ENCODE data around the gene KCNH1. TPM values are rescaled to one million over a fixed set of nuclear protein-coding genes. Genes with fewer than 3 reads are reported as not detected.
A peak's percentile ranks its signal among the peaks of the same experiment; 100 is the strongest.

Gene KCNH1
- under 1 TPM; 0.06 to 0.08 TPM for polyA plus RNA-seq

GRCh38 chr1:211133836-211134669 lies at the start of gene KCNH1:
TSS of gene KCNH1 (minus strand) at chr1:211134148. CDS start at chr1:211133945, 203 bp downstream.
- 1 to 2% methylated on average over 58 to 61 of the region's 61 CpGs for WGBS, 2 donors

GRCh38 chr1:211182746-211183145 lies 48.8 kb upstream of the KCNH1 start:
- 81 to 88% methylated on average over 2 of the region's 2 CpGs for WGBS, 2 donors
- Histone ChIP-seq H3K36me3 (ENCODE audit: control insufficient read depth in 2 of 2, insufficient read depth in 2 of 2, low read length in 1 of 2) (no peaks in the 10 kb centered on the region), H3K27ac (ENCODE audit: low read depth in 2 of 2, low read length in 1 of 2) (no peak overlapping the region), H3K9me3 (ENCODE audit: control insufficient read depth in 2 of 2, insufficient read depth in 1 of 2, low read depth in 1 of 2, low read length in 1 of 2) (no peaks in the 10 kb centered on the region), H3K4me3 (ENCODE audit: low read depth in 1 of 2, low read length in 2 of 2) (no peak overlapping the region), H3K27me3 (ENCODE audit: control insufficient read depth in 1 of 2, insufficient read depth in 2 of 2, low read length in 2 of 2) (no peaks in the 10 kb centered on the region), H3K4me1 (ENCODE audit: control insufficient read depth in 2 of 2, insufficient read depth in 2 of 2, low read length in 1 of 2) (no peaks in the 10 kb centered on the region)

More at GRCh38 chr1:211133836-211134669, at the start of gene KCNH1:
- Histone ChIP-seq H3K9me3 (ENCODE audit: control insufficient read depth in 2 of 2, insufficient read depth in 1 of 2, low read depth in 1 of 2, low read length in 1 of 2) (no peaks in the 10 kb centered on the region), H3K27me3 (ENCODE audit: control insufficient read depth in 1 of 2, insufficient read depth in 2 of 2, low read length in 2 of 2) (peaks cover 0 to 5% of the 10 kb centered on the region in 2 donors), H3K36me3 (ENCODE audit: control insufficient read depth in 2 of 2, insufficient read depth in 2 of 2, low read length in 1 of 2) (no peaks in the 10 kb centered on the region), H3K4me1 (ENCODE audit: control insufficient read depth in 2 of 2, insufficient read depth in 2 of 2, low read length in 1 of 2) (peaks cover 2 to 3% of the 10 kb centered on the region in 2 donors), H3K4me3 (ENCODE audit: low read depth in 1 of 2, low read length in 2 of 2) (peak within 1 kb of the TSS; percentile 33 to 34), H3K27ac (ENCODE audit: low read depth in 2 of 2, low read length in 1 of 2) (no peak within 1 kb of the TSS)

- Histone ChIP-seq H3K4me3 (ENCODE audit: low read depth in 1 of 2, low read length in 2 of 2) (no peak overlapping the region), H3K9me3 (ENCODE audit: control insufficient read depth in 2 of 2, insufficient read depth in 1 of 2, low read depth in 1 of 2, low read length in 1 of 2) (no peaks in the 10 kb centered on the region), H3K27ac (ENCODE audit: low read depth in 2 of 2, low read length in 1 of 2) (no peak overlapping the region), H3K27me3 (ENCODE audit: control insufficient read depth in 1 of 2, insufficient read depth in 2 of 2, low read length in 2 of 2) (no peaks in the 10 kb centered on the region), H3K4me1 (ENCODE audit: control insufficient read depth in 2 of 2, insufficient read depth in 2 of 2, low read length in 1 of 2) (no peaks in the 10 kb centered on the region), H3K36me3 (ENCODE audit: control insufficient read depth in 2 of 2, insufficient read depth in 2 of 2, low read length in 1 of 2) (no peaks in the 10 kb centered on the region)
- 50 to 52% methylated on average over 2 of the region's 2 CpGs for WGBS, 2 donors
These were observed 40.4 kb upstream of the KCNH1 start for GRCh38 chr1:211174375-211174774.

- Histone ChIP-seq H3K27ac (ENCODE audit: low read depth in 2 of 2, low read length in 1 of 2) (no peak overlapping the region), H3K4me1 (ENCODE audit: control insufficient read depth in 2 of 2, insufficient read depth in 2 of 2, low read length in 1 of 2) (no peaks in the 10 kb centered on the region), H3K27me3 (ENCODE audit: control insufficient read depth in 1 of 2, insufficient read depth in 2 of 2, low read length in 2 of 2) (no peaks in the 10 kb centered on the region), H3K9me3 (ENCODE audit: control insufficient read depth in 2 of 2, insufficient read depth in 1 of 2, low read depth in 1 of 2, low read length in 1 of 2) (peaks cover 6 to 7% of the 10 kb centered on the region in 2 donors), H3K36me3 (ENCODE audit: control insufficient read depth in 2 of 2, insufficient read depth in 2 of 2, low read length in 1 of 2) (no peaks in the 10 kb centered on the region), H3K4me3 (ENCODE audit: low read depth in 1 of 2, low read length in 2 of 2) (no peak overlapping the region)
These were observed 38.7 kb upstream of the KCNH1 start for GRCh38 chr1:211172657-211173056.

- no peaks in the 10 kb centered on the region for H3K4me1 ChIP-seq (ENCODE audit: control insufficient read depth in 2 of 2, insufficient read depth in 2 of 2, low read length in 1 of 2)
- no peak overlapping the region for H3K4me3 ChIP-seq (ENCODE audit: low read depth in 1 of 2, low read length in 2 of 2)
- no peaks in the 10 kb centered on the region for H3K36me3 ChIP-seq (ENCODE audit: control insufficient read depth in 2 of 2, insufficient read depth in 2 of 2, low read length in 1 of 2)
- no peak overlapping the region for H3K27ac ChIP-seq (ENCODE audit: low read depth in 2 of 2, low read length in 1 of 2)
- H3K9me3 ChIP-seq (ENCODE audit: control insufficient read depth in 2 of 2, insufficient read depth in 1 of 2, low read depth in 1 of 2, low read length in 1 of 2), result peaks cover 6 to 7% of the 10 kb centered on the region in 2 donors
- H3K27me3 ChIP-seq (ENCODE audit: control insufficient read depth in 1 of 2, insufficient read depth in 2 of 2, low read length in 2 of 2), result no peaks in the 10 kb centered on the region
- WGBS, 2 donors, result 95% methylated on average over 1 of the region's 1 CpG
These were observed 35.4 kb upstream of the KCNH1 start for GRCh38 chr1:211169353-211169752.

GRCh38 chr1:211158866-211159265 lies 24.9 kb upstream of the KCNH1 start:
- WGBS, 2 donors, result 83 to 84% methylated on average over 1 of the region's 1 CpG
- Histone ChIP-seq H3K36me3 (ENCODE audit: control insufficient read depth in 2 of 2, insufficient read depth in 2 of 2, low read length in 1 of 2) (no peaks in the 10 kb centered on the region), H3K9me3 (ENCODE audit: control insufficient read depth in 2 of 2, insufficient read depth in 1 of 2, low read depth in 1 of 2, low read length in 1 of 2) (no peaks in the 10 kb centered on the region), H3K4me1 (ENCODE audit: control insufficient read depth in 2 of 2, insufficient read depth in 2 of 2, low read length in 1 of 2) (no peaks in the 10 kb centered on the region), H3K4me3 (ENCODE audit: low read depth in 1 of 2, low read length in 2 of 2) (no peak overlapping the region), H3K27ac (ENCODE audit: low read depth in 2 of 2, low read length in 1 of 2) (no peak overlapping the region), H3K27me3 (ENCODE audit: control insufficient read depth in 1 of 2, insufficient read depth in 2 of 2, low read length in 2 of 2) (no peaks in the 10 kb centered on the region)

- Histone ChIP-seq H3K27ac (ENCODE audit: low read depth in 2 of 2, low read length in 1 of 2) (no peak overlapping the region), H3K27me3 (ENCODE audit: control insufficient read depth in 1 of 2, insufficient read depth in 2 of 2, low read length in 2 of 2) (no peaks in the 10 kb centered on the region)
These were observed 21.1 kb upstream of the KCNH1 start for GRCh38 chr1:211155040-211155439.

GRCh38 chr1:211153932-211154331 lies 20.0 kb upstream of the KCNH1 start:
- no peaks in the 10 kb centered on the region for H3K9me3 ChIP-seq (ENCODE audit: control insufficient read depth in 2 of 2, insufficient read depth in 1 of 2, low read depth in 1 of 2, low read length in 1 of 2)
- no peak overlapping the region for H3K4me3 ChIP-seq (ENCODE audit: low read depth in 1 of 2, low read length in 2 of 2)
- no peaks in the 10 kb centered on the region for H3K36me3 ChIP-seq (ENCODE audit: control insufficient read depth in 2 of 2, insufficient read depth in 2 of 2, low read length in 1 of 2)
- H3K4me1 ChIP-seq (ENCODE audit: control insufficient read depth in 2 of 2, insufficient read depth in 2 of 2, low read length in 1 of 2), result no peaks in the 10 kb centered on the region
- H3K27ac ChIP-seq (ENCODE audit: low read depth in 2 of 2, low read length in 1 of 2), result no peak overlapping the region
- WGBS, 2 donors, result 24 to 33% methylated on average over 1 of the region's 1 CpG
- no peaks in the 10 kb centered on the region for H3K27me3 ChIP-seq (ENCODE audit: control insufficient read depth in 1 of 2, insufficient read depth in 2 of 2, low read length in 2 of 2)

More at GRCh38 chr1:211155040-211155439, 21.1 kb upstream of the KCNH1 start:
- Histone ChIP-seq H3K9me3 (ENCODE audit: control insufficient read depth in 2 of 2, insufficient read depth in 1 of 2, low read depth in 1 of 2, low read length in 1 of 2) (no peaks in the 10 kb centered on the region), H3K4me3 (ENCODE audit: low read depth in 1 of 2, low read length in 2 of 2) (no peak overlapping the region), H3K4me1 (ENCODE audit: control insufficient read depth in 2 of 2, insufficient read depth in 2 of 2, low read length in 1 of 2) (no peaks in the 10 kb centered on the region), H3K36me3 (ENCODE audit: control insufficient read depth in 2 of 2, insufficient read depth in 2 of 2, low read length in 1 of 2) (no peaks in the 10 kb centered on the region)
- 81 to 94% methylated on average over 2 of the region's 2 CpGs for WGBS, 2 donors

- H3K27me3 ChIP-seq (ENCODE audit: control insufficient read depth in 1 of 2, insufficient read depth in 2 of 2, low read length in 2 of 2), result peaks cover 0 to 2% of the 10 kb centered on the region in 2 donors
- no peaks in the 10 kb centered on the region for H3K9me3 ChIP-seq (ENCODE audit: control insufficient read depth in 2 of 2, insufficient read depth in 1 of 2, low read depth in 1 of 2, low read length in 1 of 2)
- no peak overlapping the region for H3K27ac ChIP-seq (ENCODE audit: low read depth in 2 of 2, low read length in 1 of 2)
- H3K4me1 ChIP-seq (ENCODE audit: control insufficient read depth in 2 of 2, insufficient read depth in 2 of 2, low read length in 1 of 2), result no peaks in the 10 kb centered on the region
- no peaks in the 10 kb centered on the region for H3K36me3 ChIP-seq (ENCODE audit: control insufficient read depth in 2 of 2, insufficient read depth in 2 of 2, low read length in 1 of 2)
- 61 to 68% methylated on average over 5 of the region's 5 CpGs for WGBS, 2 donors
- H3K4me3 ChIP-seq (ENCODE audit: low read depth in 1 of 2, low read length in 2 of 2), result no peak overlapping the region
These were observed 14.4 kb upstream of the KCNH1 start for GRCh38 chr1:211148366-211148765.

- no peaks in the 10 kb centered on the region for H3K36me3 ChIP-seq (ENCODE audit: control insufficient read depth in 2 of 2, insufficient read depth in 2 of 2, low read length in 1 of 2)
- no peaks in the 10 kb centered on the region for H3K4me1 ChIP-seq (ENCODE audit: control insufficient read depth in 2 of 2, insufficient read depth in 2 of 2, low read length in 1 of 2)
- no peak overlapping the region for H3K4me3 ChIP-seq (ENCODE audit: low read depth in 1 of 2, low read length in 2 of 2)
- H3K27me3 ChIP-seq (ENCODE audit: control insufficient read depth in 1 of 2, insufficient read depth in 2 of 2, low read length in 2 of 2), result peaks cover 0 to 2% of the 10 kb centered on the region in 2 donors
- no peaks in the 10 kb centered on the region for H3K9me3 ChIP-seq (ENCODE audit: control insufficient read depth in 2 of 2, insufficient read depth in 1 of 2, low read depth in 1 of 2, low read length in 1 of 2)
- no peak overlapping the region for H3K27ac ChIP-seq (ENCODE audit: low read depth in 2 of 2, low read length in 1 of 2)
- 40 to 46% methylated on average over 4 of the region's 4 CpGs for WGBS, 2 donors
These were observed 12.0 kb upstream of the KCNH1 start for GRCh38 chr1:211145944-211146343.
